Astrocyte (in vitro differentiated cells and primary cell): ENCODE data around the gene NUP58. TPM values are rescaled to one million over a fixed set of nuclear protein-coding genes. Genes with fewer than 3 reads are reported as not detected.

Experiments used
- DNase-seq: peaks from one replicate; pipeline ENCODE4 v3.0.0-alpha.2; 2010; ENCODE audit warnings: low read depth
- FAIRE-seq: peaks from 2 replicates; lab custom pipeline; 2011; peaks lifted over from hg19 to GRCh38; lab: Jason Lieb, UNC
- H2AFZ ChIP-seq: 2 replicates; pipeline ENCODE4 v1.6.0; 2012; ENCODE audit warnings: low read depth, low read length, inconsistent platforms
- H3K27ac ChIP-seq: 2 replicates; pipeline ENCODE4 v1.5.1; 2011; ENCODE audit warnings: low read depth, low read length, inconsistent platforms
- H3K27me3 ChIP-seq: 2 replicates; pipeline ENCODE4 v1.6.0; 2011; ENCODE audit warnings: low read length, inconsistent platforms; ENCODE audit not compliant: insufficient read depth
- H3K36me3 ChIP-seq: 2 replicates; pipeline ENCODE4 v1.5.1; 2011; ENCODE audit warnings: low read length, inconsistent platforms; ENCODE audit not compliant: insufficient read depth
- H3K4me1 ChIP-seq: 2 replicates; pipeline ENCODE4 v1.5.1; 2011; ENCODE audit warnings: low read length, inconsistent platforms; ENCODE audit not compliant: insufficient read depth
- H3K4me2 ChIP-seq: 2 replicates; pipeline ENCODE4 v1.6.0; 2012; ENCODE audit warnings: low read length, inconsistent platforms
- H3K4me3 ChIP-seq: 2 replicates; pipeline ENCODE4 v1.5.1; 2011; ENCODE audit warnings: low read depth, mild to moderate bottlenecking, low read length, inconsistent platforms; ENCODE audit not compliant: insufficient read depth
- H3K79me2 ChIP-seq: 2 replicates; pipeline ENCODE4 v1.6.0; 2012; ENCODE audit warnings: mild to moderate bottlenecking, low read length, inconsistent platforms; ENCODE audit not compliant: insufficient read depth
- H3K9ac ChIP-seq: 2 replicates; pipeline ENCODE4 v1.6.0; 2012; ENCODE audit warnings: mild to moderate bottlenecking, low read length, inconsistent platforms
- H3K9me3 ChIP-seq: 2 replicates; pipeline ENCODE4 v1.5.1; 2012; ENCODE audit warnings: low read depth, mild to moderate bottlenecking, low read length, inconsistent platforms; ENCODE audit not compliant: insufficient read depth
- H4K20me1 ChIP-seq: 2 replicates; pipeline ENCODE4 v1.6.0; 2012; ENCODE audit warnings: low read length, inconsistent platforms; ENCODE audit not compliant: insufficient read depth
- H3K27ac Mint-ChIP-seq: one replicate; pipeline ENCODE4 v1.8.0; 2021; ENCODE audit warnings: mild to moderate bottlenecking, mixed read lengths; ENCODE audit not compliant: unreplicated experiment
- H3K27me3 Mint-ChIP-seq: one replicate; pipeline ENCODE4 v1.8.0; 2021; ENCODE audit warnings: low read depth, mixed read lengths; ENCODE audit not compliant: unreplicated experiment
- H3K36me3 Mint-ChIP-seq: one replicate; pipeline ENCODE4 v1.8.0; 2021; ENCODE audit warnings: low read depth, mixed read lengths; ENCODE audit not compliant: unreplicated experiment
- H3K4me1 Mint-ChIP-seq: one replicate; pipeline ENCODE4 v1.8.0; 2021; ENCODE audit warnings: low read depth, mixed read lengths; ENCODE audit not compliant: unreplicated experiment
- H3K4me3 Mint-ChIP-seq: one replicate; pipeline ENCODE4 v1.8.0; 2021; ENCODE audit warnings: mild to moderate bottlenecking, moderate library complexity, mixed read lengths; ENCODE audit not compliant: unreplicated experiment
- H3K9me3 Mint-ChIP-seq: one replicate; pipeline ENCODE4 v1.8.0; 2021; ENCODE audit warnings: mild to moderate bottlenecking, mixed read lengths; ENCODE audit not compliant: unreplicated experiment
- CTCF ChIP-seq: IDR thresholded peaks from 2 replicates; pipeline ENCODE4 v1.5.1; 2011; ENCODE audit warnings: low read depth, mild to moderate bottlenecking, inconsistent platforms, low read length, moderate library complexity; ENCODE audit not compliant: insufficient read depth
- EZH2 ChIP-seq: IDR thresholded peaks from 2 replicates; pipeline ENCODE4 v1.6.1; 2012; ENCODE audit warnings: mild to moderate bottlenecking, low read length, inconsistent platforms; ENCODE audit not compliant: insufficient read depth
- total RNA-seq: library from RNA; stranded (reverse); gene quantifications from 2 replicates; pipeline ENCODE4 v1.2.1, GENCODE V29; 2021

The NUP58 gene
- total RNA-seq, 1 donor from 2014 or later, result 53.2 TPM

GRCh38 chr13:25267715-25268114 lies 33.7 kb upstream of the NUP58 start:
- no peak overlapping the region for H3K4me3 ChIP-seq
- H3K36me3 ChIP-seq, result peaks cover 25% of the 10 kb centered on the region
- no peaks in the 10 kb centered on the region for H3K4me1 Mint-ChIP-seq
- H3K27me3 Mint-ChIP-seq, result no peaks in the 10 kb centered on the region
- no peak overlapping the region for H3K27ac ChIP-seq
- H3K9me3 Mint-ChIP-seq, result peaks cover 2% of the 10 kb centered on the region
- H3K9ac ChIP-seq, result no peak overlapping the region
- FAIRE-seq (peak; percentile 60), DNase-seq (no peak)
- H3K36me3 Mint-ChIP-seq, result peaks cover 12% of the 10 kb centered on the region
- TF ChIP-seq EZH2, result no peak
- no peak overlapping the region for H3K27ac Mint-ChIP-seq
- no peaks in the 10 kb centered on the region for H3K9me3 ChIP-seq
- H3K27me3 ChIP-seq, result no peaks in the 10 kb centered on the region
- H2AFZ ChIP-seq, result no peak overlapping the region
- no peaks in the 10 kb centered on the region for H3K4me1 ChIP-seq
- peaks cover 23% of the 10 kb centered on the region for H3K79me2 ChIP-seq
- no peak overlapping the region for H3K4me2 ChIP-seq
- no peak overlapping the region for H3K4me3 Mint-ChIP-seq
- peaks cover 24% of the 10 kb centered on the region for H4K20me1 ChIP-seq

DNA sequence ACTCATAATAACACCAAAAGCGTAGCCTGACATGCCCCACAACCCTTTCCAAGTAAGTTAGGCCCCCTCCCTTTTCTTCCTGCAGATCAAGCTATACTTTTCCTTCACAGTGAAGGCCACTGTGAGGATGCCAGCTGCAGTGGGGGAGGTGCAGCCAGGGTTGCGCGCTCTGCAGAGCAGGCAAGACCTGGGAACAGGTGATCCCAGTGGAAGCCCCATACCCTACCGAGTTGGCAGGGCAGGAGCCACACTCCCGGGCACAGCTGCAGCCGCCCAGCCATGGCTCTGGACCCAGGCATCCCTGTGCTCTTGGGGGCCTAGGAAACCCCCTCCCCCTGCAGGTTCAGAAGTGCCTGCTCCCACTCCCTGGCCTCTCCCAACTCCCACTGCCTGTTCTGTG lies 32.9 kb upstream of the NUP58 start:
- Histone ChIP-seq H3K27ac (no peak overlapping the region), H3K9ac (no peak overlapping the region), H3K9me3 (no peaks in the 10 kb centered on the region), H3K27me3 (no peaks in the 10 kb centered on the region), H3K79me2 (peaks cover 28% of the 10 kb centered on the region), H3K36me3 (peaks cover 26% of the 10 kb centered on the region), H2AFZ (no peak overlapping the region), H3K4me1 (no peaks in the 10 kb centered on the region), H3K4me3 (no peak overlapping the region), H4K20me1 (peaks cover 24% of the 10 kb centered on the region), H3K4me2 (no peak overlapping the region)
- no peaks in the 10 kb centered on the region for H3K4me1 Mint-ChIP-seq
- peaks cover 2% of the 10 kb centered on the region for H3K9me3 Mint-ChIP-seq
- no peak for DNase-seq
- H3K36me3 Mint-ChIP-seq, result peaks cover 9% of the 10 kb centered on the region
- no peaks in the 10 kb centered on the region for H3K27me3 Mint-ChIP-seq
- no peak overlapping the region for H3K27ac Mint-ChIP-seq
- no peak for FAIRE-seq
- TF ChIP-seq CTCF, result no peak
- no peak for TF ChIP-seq EZH2
- no peak overlapping the region for H3K4me3 Mint-ChIP-seq

DNA sequence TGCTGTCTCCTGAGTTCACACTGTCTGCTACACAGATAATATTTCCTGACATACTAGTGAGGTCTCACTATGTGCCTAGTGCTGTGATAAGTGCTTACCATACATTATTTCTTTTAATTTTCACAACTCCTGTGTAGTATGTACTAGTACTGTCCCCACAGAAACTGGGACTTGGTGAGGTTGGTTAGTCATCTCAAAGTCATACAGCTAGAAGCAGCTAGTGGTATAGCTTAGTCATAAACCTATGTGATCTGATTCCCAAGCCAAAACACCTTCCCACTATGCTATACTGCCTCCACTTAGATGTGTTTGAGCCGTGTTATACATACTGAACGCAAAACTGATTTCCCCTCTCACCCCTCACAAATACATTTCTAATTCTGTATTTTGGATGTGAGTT lies 24.7 kb upstream of the NUP58 start:
- FAIRE-seq, result peak; percentile 66
- DNase-seq, result peak; percentile 35
- H3K79me2 ChIP-seq, result peaks cover 78% of the 10 kb centered on the region

More for the DNA sequence above, 24.7 kb upstream of the NUP58 start:
- Histone ChIP-seq H3K27me3 (no peaks in the 10 kb centered on the region), H3K36me3 (peaks cover 8% of the 10 kb centered on the region), H3K9me3 (no peaks in the 10 kb centered on the region), H4K20me1 (peaks cover 58% of the 10 kb centered on the region), H2AFZ (no peak overlapping the region), H3K4me3 (no peak overlapping the region), H3K4me1 (peaks cover 3% of the 10 kb centered on the region), H3K9ac (no peak overlapping the region), H3K27ac (no peak overlapping the region), H3K4me2 (no peak overlapping the region)
- TF ChIP-seq CTCF, result no peak
- no peak overlapping the region for H3K4me3 Mint-ChIP-seq
- H3K36me3 Mint-ChIP-seq, result no peaks in the 10 kb centered on the region
- no peaks in the 10 kb centered on the region for H3K27me3 Mint-ChIP-seq
- no peak overlapping the region for H3K27ac Mint-ChIP-seq
- peaks cover 16% of the 10 kb centered on the region for H3K4me1 Mint-ChIP-seq
- H3K9me3 Mint-ChIP-seq, result no peaks in the 10 kb centered on the region
